Occipital lobe (tissue), 1 donor: ENCODE data around the gene PEPD. TPM values are rescaled to one million over a fixed set of nuclear protein-coding genes. Genes with fewer than 3 reads are reported as not detected.

Experiments used
- total RNA-seq: library from RNA; depleted of rRNA; stranded (reverse); fragments of >200 nt; gene quantifications from one replicate; pipeline ENCODE4 v1.2.3, GENCODE V29; 2014

PEPD gene
- total RNA-seq, 1 donor from 2014 or later, result 21.5 TPM

Other genes with a start within 250 kb of the PEPD start
- gene CEBPA, start 219.3 kb downstream of the PEPD start, total RNA-seq, result 2.8 TPM
- 57.2 TPM for gene CEBPG, start 148.1 kb downstream of the PEPD start, total RNA-seq
- 14.0 TPM for gene CHST8, start 100.2 kb upstream of the PEPD start, total RNA-seq